HEK293 (cell line): Measurements from ENCODE around the gene CSKMT.

Source experiments
- PRDM1 ChIP-seq: fragments of 450-650 bp; formaldehyde crosslinking; IDR thresholded peaks from 2 replicates; pipeline ENCODE4; 2016; ENCODE audit warnings: missing biosample characterization, missing genetic modification characterization
- PRDM6 ChIP-seq: fragments of 450-650 bp; formaldehyde crosslinking; IDR thresholded peaks from 2 replicates; pipeline ENCODE4 v1.5.1; 2017; ENCODE audit warnings: missing biosample characterization, missing genetic modification characterization
- REPIN1 ChIP-seq: fragments of 450-650 bp; formaldehyde crosslinking; IDR thresholded peaks from 2 replicates; pipeline ENCODE4 v1.5.1; 2017; ENCODE audit warnings: missing biosample characterization, missing genetic modification characterization, low read depth
- ZBTB17 ChIP-seq: fragments of 450-650 bp; formaldehyde crosslinking; IDR thresholded peaks from 2 replicates; pipeline ENCODE4 v1.5.1; 2016; ENCODE audit warnings: missing biosample characterization, missing genetic modification characterization
- ZBTB21 ChIP-seq: fragments of 450-650 bp; formaldehyde crosslinking; IDR thresholded peaks from 2 replicates; pipeline ENCODE4 v1.5.1; 2017; ENCODE audit warnings: missing biosample characterization, missing genetic modification characterization
- ZFP69B ChIP-seq: fragments of 450-650 bp; formaldehyde crosslinking; IDR thresholded peaks from 2 replicates; pipeline ENCODE4 v1.5.1; 2016; ENCODE audit warnings: missing biosample characterization, missing genetic modification characterization
- ZNF157 ChIP-seq: fragments of 450-650 bp; formaldehyde crosslinking; IDR thresholded peaks from 2 replicates; pipeline ENCODE4 v1.5.1; 2016; ENCODE audit warnings: missing biosample characterization, missing genetic modification characterization
- ZNF184 ChIP-seq: fragments of 450-650 bp; IDR thresholded peaks from 2 replicates; pipeline ENCODE4 v1.5.1; 2018; ENCODE audit warnings: missing biosample characterization, mild to moderate bottlenecking, missing genetic modification characterization
- ZNF2 ChIP-seq: fragments of 450-650 bp; formaldehyde crosslinking; IDR thresholded peaks from 2 replicates; pipeline ENCODE4 v1.5.1; 2016; ENCODE audit warnings: missing biosample characterization, missing genetic modification characterization
- ZNF335 ChIP-seq: fragments of 450-650 bp; formaldehyde crosslinking; conservative IDR thresholded peaks from 2 replicates; pipeline ENCODE4 v1.5.1; 2016; ENCODE audit warnings: missing biosample characterization, missing genetic modification characterization
- ZNF362 ChIP-seq: fragments of 450-650 bp; formaldehyde crosslinking; IDR thresholded peaks from 2 replicates; pipeline ENCODE4 v1.5.1; 2016; ENCODE audit warnings: missing biosample characterization, missing genetic modification characterization
- ZNF366 ChIP-seq: fragments of 450-650 bp; formaldehyde crosslinking; conservative IDR thresholded peaks from 2 replicates; pipeline ENCODE4 v1.5.1; 2016; ENCODE audit warnings: missing biosample characterization, missing genetic modification characterization
- ZNF404 ChIP-seq: fragments of 450-650 bp; formaldehyde crosslinking; IDR thresholded peaks from 2 replicates; pipeline ENCODE4 v1.5.1; 2017; ENCODE audit warnings: missing biosample characterization, missing genetic modification characterization
- ZNF416 ChIP-seq: fragments of 450-650 bp; formaldehyde crosslinking; IDR thresholded peaks from 2 replicates; pipeline ENCODE4 v1.5.1; 2016; ENCODE audit warnings: missing biosample characterization, missing genetic modification characterization
- ZNF426 ChIP-seq: fragments of 450-650 bp; formaldehyde crosslinking; IDR thresholded peaks from 2 replicates; pipeline ENCODE4 v1.5.1; 2017; ENCODE audit warnings: missing biosample characterization, missing genetic modification characterization, mild to moderate bottlenecking, inconsistent platforms, moderate library complexity
- ZNF558 ChIP-seq: fragments of 450-650 bp; formaldehyde crosslinking; IDR thresholded peaks from 2 replicates; pipeline ENCODE4 v1.5.1; 2016; ENCODE audit warnings: missing biosample characterization, missing genetic modification characterization
- ZNF571 ChIP-seq: fragments of 450-650 bp; formaldehyde crosslinking; IDR thresholded peaks from 2 replicates; pipeline ENCODE4 v1.5.0; 2017; ENCODE audit warnings: missing biosample characterization, missing genetic modification characterization
- ZNF623 ChIP-seq: fragments of 450-650 bp; formaldehyde crosslinking; IDR thresholded peaks from 2 replicates; pipeline ENCODE4 v1.5.1; 2016; ENCODE audit warnings: missing biosample characterization, missing genetic modification characterization
- ZNF707 ChIP-seq: fragments of 450-650 bp; formaldehyde crosslinking; IDR thresholded peaks from 2 replicates; pipeline ENCODE4 v1.5.1; 2016; ENCODE audit warnings: missing biosample characterization, missing genetic modification characterization
- TF ChIP-seq, protein P1 (sequence below): fragments of 450-650 bp; formaldehyde crosslinking; IDR thresholded peaks from 2 replicates; pipeline ENCODE4 v1.5.1; 2016; ENCODE audit warnings: missing biosample characterization, missing genetic modification characterization
- TF ChIP-seq, protein P2 (sequence below): fragments of 450-650 bp; formaldehyde crosslinking; IDR thresholded peaks from 2 replicates; pipeline ENCODE4 v1.5.1; 2017; ENCODE audit warnings: missing biosample characterization, missing genetic modification characterization
- TF ChIP-seq, protein P3 (sequence below): fragments of 450-650 bp; formaldehyde crosslinking; IDR thresholded peaks from 2 replicates; pipeline ENCODE4; 2016; ENCODE audit warnings: missing biosample characterization, missing genetic modification characterization
- TF ChIP-seq, protein P4 (sequence below): fragments of 450-650 bp; formaldehyde crosslinking; IDR thresholded peaks from 2 replicates; pipeline ENCODE4 v1.5.1; 2016; ENCODE audit warnings: missing biosample characterization, missing genetic modification characterization, borderline replicate concordance
- TF ChIP-seq, protein P5 (sequence below): fragments of 450-650 bp; formaldehyde crosslinking; IDR thresholded peaks from 2 replicates; pipeline ENCODE4 v1.5.1; 2016; ENCODE audit warnings: missing biosample characterization, missing genetic modification characterization
- TF ChIP-seq, protein P6 (sequence below): fragments of 450-650 bp; formaldehyde crosslinking; IDR thresholded peaks from 2 replicates; pipeline ENCODE4 v1.5.1; 2016; ENCODE audit warnings: missing biosample characterization, missing genetic modification characterization
- TF ChIP-seq, protein P7 (sequence below): fragments of 450-650 bp; formaldehyde crosslinking; IDR thresholded peaks from 2 replicates; pipeline ENCODE4 v1.5.1; 2017; ENCODE audit warnings: missing biosample characterization, missing genetic modification characterization

CSKMT gene

GRCh38 chr11:62709247-62710000 lies 44.3 kb downstream of the CSKMT start (continued):
- no peak for TF ChIP-seq ZNF571
- no peak for TF ChIP-seq ZBTB21 (tag by site-specific recombination)
- TF ChIP-seq ZNF157 (tag by site-specific recombination): no peak
- TF ChIP-seq, protein P1, sequence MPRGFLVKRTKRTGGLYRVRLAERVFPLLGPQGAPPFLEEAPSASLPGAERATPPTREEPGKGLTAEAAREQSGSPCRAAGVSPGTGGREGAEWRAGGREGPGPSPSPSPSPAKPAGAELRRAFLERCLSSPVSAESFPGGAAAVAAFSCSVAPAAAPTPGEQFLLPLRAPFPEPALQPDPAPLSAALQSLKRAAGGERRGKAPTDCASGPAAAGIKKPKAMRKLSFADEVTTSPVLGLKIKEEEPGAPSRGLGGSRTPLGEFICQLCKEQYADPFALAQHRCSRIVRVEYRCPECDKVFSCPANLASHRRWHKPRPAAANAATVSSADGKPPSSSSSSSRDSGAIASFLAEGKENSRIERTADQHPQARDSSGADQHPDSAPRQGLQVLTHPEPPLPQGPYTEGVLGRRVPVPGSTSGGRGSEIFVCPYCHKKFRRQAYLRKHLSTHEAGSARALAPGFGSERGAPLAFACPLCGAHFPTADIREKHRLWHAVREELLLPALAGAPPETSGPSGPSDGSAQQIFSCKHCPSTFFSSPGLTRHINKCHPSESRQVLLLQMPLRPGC: no peak
- TF ChIP-seq, protein P2, sequence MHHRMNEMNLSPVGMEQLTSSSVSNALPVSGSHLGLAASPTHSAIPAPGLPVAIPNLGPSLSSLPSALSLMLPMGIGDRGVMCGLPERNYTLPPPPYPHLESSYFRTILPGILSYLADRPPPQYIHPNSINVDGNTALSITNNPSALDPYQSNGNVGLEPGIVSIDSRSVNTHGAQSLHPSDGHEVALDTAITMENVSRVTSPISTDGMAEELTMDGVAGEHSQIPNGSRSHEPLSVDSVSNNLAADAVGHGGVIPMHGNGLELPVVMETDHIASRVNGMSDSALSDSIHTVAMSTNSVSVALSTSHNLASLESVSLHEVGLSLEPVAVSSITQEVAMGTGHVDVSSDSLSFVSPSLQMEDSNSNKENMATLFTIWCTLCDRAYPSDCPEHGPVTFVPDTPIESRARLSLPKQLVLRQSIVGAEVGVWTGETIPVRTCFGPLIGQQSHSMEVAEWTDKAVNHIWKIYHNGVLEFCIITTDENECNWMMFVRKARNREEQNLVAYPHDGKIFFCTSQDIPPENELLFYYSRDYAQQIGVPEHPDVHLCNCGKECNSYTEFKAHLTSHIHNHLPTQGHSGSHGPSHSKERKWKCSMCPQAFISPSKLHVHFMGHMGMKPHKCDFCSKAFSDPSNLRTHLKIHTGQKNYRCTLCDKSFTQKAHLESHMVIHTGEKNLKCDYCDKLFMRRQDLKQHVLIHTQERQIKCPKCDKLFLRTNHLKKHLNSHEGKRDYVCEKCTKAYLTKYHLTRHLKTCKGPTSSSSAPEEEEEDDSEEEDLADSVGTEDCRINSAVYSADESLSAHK (tag by site-specific recombination): no peak
- TF ChIP-seq, protein P3, sequence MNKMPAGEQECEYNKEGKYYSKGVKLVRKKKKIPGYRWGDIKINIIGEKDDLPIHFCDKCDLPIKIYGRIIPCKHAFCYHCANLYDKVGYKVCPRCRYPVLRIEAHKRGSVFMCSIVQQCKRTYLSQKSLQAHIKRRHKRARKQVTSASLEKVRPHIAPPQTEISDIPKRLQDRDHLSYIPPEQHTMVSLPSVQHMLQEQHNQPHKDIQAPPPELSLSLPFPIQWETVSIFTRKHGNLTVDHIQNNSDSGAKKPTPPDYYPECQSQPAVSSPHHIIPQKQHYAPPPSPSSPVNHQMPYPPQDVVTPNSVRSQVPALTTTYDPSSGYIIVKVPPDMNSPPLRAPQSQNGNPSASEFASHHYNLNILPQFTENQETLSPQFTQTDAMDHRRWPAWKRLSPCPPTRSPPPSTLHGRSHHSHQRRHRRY: no peak
- TF ChIP-seq ZBTB17 (tag by site-specific recombination): peak; percentile 62; the same call in 1 of the 2 replicates
- no peak for TF ChIP-seq PRDM1 (tag by site-specific recombination)
- TF ChIP-seq ZNF558 (tag by site-specific recombination): no peak
- TF ChIP-seq, protein P4, sequence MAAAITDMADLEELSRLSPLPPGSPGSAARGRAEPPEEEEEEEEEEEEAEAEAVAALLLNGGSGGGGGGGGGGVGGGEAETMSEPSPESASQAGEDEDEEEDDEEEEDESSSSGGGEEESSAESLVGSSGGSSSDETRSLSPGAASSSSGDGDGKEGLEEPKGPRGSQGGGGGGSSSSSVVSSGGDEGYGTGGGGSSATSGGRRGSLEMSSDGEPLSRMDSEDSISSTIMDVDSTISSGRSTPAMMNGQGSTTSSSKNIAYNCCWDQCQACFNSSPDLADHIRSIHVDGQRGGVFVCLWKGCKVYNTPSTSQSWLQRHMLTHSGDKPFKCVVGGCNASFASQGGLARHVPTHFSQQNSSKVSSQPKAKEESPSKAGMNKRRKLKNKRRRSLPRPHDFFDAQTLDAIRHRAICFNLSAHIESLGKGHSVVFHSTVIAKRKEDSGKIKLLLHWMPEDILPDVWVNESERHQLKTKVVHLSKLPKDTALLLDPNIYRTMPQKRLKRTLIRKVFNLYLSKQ (tag by site-specific recombination): no peak
- no peak for TF ChIP-seq ZNF362 (tag by site-specific recombination)
- TF ChIP-seq ZFP69B (tag by site-specific recombination): no peak
- no peak for TF ChIP-seq PRDM6
- TF ChIP-seq ZNF416 (tag by site-specific recombination): no peak
- TF ChIP-seq, protein P5, sequence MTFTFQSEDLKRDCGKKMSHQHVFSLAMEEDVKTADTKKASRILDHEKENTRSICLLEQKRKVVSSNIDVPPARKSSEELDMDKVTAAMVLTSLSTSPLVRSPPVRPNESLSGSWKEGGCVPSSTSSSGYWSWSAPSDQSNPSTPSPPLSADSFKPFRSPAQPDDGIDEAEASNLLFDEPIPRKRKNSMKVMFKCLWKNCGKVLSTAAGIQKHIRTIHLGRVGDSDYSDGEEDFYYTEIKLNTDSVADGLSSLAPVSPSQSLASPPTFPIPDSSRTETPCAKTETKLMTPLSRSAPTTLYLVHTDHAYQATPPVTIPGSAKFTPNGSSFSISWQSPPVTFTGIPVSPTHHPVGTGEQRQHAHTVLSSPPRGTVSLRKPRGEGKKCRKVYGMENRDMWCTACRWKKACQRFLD (tag by site-specific recombination): no peak
- no peak for TF ChIP-seq ZNF184
- no peak for TF ChIP-seq ZNF707 (tag by site-specific recombination)
- no peak for TF ChIP-seq ZNF366 (tag by site-specific recombination)
- TF ChIP-seq ZNF2: no peak
- TF ChIP-seq ZNF335 (tag by site-specific recombination): peak; percentile 41; the same call in 1 of the 2 replicates
- TF ChIP-seq ZNF426: no peak
- TF ChIP-seq, protein P6, sequence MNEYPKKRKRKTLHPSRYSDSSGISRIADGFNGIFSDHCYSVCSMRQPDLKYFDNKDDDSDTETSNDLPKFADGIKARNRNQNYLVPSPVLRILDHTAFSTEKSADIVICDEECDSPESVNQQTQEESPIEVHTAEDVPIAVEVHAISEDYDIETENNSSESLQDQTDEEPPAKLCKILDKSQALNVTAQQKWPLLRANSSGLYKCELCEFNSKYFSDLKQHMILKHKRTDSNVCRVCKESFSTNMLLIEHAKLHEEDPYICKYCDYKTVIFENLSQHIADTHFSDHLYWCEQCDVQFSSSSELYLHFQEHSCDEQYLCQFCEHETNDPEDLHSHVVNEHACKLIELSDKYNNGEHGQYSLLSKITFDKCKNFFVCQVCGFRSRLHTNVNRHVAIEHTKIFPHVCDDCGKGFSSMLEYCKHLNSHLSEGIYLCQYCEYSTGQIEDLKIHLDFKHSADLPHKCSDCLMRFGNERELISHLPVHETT (tag by site-specific recombination): 0 out of 2 replicates have a peak, but pooled peaks have one; percentile 23
- TF ChIP-seq REPIN1: no peak
- no peak for TF ChIP-seq ZNF404 (tag by site-specific recombination)
- TF ChIP-seq, protein P7, sequence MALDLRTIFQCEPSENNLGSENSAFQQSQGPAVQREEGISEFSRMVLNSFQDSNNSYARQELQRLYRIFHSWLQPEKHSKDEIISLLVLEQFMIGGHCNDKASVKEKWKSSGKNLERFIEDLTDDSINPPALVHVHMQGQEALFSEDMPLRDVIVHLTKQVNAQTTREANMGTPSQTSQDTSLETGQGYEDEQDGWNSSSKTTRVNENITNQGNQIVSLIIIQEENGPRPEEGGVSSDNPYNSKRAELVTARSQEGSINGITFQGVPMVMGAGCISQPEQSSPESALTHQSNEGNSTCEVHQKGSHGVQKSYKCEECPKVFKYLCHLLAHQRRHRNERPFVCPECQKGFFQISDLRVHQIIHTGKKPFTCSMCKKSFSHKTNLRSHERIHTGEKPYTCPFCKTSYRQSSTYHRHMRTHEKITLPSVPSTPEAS (tag by site-specific recombination): no peak
- TF ChIP-seq ZNF623: no peak
